Measurements from ENCODE around the gene MYO16.
A peak's percentile ranks its signal among the peaks of the same experiment; 100 is the strongest.
"Not testable (repeated sequence)": the region's sequence is repeated elsewhere in the genome, so short reads cannot be mapped to it uniquely, and the experiment has no call there.

The MYO16 gene

DNA sequence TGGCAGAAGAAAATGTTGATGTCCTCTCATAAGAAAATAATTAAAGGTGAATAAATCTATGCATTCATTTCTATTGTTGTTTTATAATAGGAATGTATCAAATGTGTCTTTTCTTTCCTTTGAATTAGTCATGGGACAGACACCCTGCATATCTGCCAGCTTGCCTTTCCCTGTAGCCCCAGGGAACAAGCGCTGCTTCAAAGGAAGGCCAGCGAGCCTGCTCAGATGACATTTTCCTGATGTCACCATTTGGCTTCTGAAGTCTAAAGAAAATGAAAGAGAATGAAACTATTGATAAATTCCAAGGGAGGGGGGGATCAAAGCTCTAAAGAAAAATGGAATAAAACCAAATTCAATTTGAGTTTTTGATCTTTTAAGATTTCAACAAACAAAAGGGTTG is 582.2 kb downstream of the MYO16 start:
- no peak for DNase-seq

- DNase-seq: no peak
Observed at GRCh38 chr13:109212650-109213049, 583.2 kb downstream of the MYO16 start.

DNA sequence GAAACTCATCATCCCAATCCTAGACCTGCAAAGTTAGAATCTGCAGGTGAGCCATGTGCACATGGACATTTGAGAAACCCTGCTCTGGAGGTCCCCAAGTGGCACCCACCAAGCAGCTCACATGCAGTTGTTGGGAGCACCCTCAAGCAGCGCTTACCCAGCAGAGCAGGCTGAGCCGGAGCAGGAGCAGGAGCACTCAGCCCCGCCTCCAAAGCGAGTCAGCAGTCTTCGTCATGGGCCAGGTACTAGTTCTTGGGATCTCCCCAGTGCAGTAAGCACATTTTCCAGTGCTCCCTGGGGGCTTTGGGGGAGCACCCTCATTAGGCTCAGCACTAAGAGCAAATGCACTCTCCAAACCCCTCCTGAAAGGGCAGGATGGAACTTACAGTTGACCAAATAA is 584.3 kb downstream of the MYO16 start:
- no peak for DNase-seq

- no peak for DNase-seq
Observed at GRCh38 chr13:109214393-109214792, 585.0 kb downstream of the MYO16 start.

GRCh38 chr13:109215377-109215776 is 586.0 kb downstream of the MYO16 start:
- no peak for DNase-seq

DNA sequence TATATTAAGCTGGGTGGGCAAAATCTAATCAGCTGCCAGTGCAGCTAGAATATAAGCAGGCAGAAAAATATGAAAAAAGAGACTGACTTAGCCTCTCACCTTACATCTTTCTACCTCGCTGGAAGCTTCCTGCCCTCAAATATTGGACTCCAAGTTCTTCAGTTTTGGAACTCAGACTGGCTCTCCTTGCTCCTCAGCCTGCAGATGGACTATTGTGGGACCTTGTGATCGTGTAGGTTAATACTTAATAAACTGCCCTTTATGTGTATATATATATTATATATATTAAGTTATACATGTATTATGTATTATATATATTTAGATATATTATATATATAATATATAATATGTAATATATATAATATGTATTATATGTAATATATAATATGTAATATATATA is 588.1 kb downstream of the MYO16 start:
- DNase-seq: not testable (repeated sequence)

- DNase-seq: no peak
Observed at GRCh38 chr13:109220631-109221030, 591.2 kb downstream of the MYO16 start.

GRCh38 chr13:109224033-109224432 is 594.6 kb downstream of the MYO16 start:
- no peak for DNase-seq

GRCh38 chr13:109226631-109227030 is 597.2 kb downstream of the MYO16 start:
- DNase-seq: no peak

GRCh38 chr13:109227344-109227940 is 598.0 kb downstream of the MYO16 start:
- DNase-seq: no peak

- DNase-seq: no peak
Observed at GRCh38 chr13:109228211-109228610, 598.8 kb downstream of the MYO16 start.

DNA sequence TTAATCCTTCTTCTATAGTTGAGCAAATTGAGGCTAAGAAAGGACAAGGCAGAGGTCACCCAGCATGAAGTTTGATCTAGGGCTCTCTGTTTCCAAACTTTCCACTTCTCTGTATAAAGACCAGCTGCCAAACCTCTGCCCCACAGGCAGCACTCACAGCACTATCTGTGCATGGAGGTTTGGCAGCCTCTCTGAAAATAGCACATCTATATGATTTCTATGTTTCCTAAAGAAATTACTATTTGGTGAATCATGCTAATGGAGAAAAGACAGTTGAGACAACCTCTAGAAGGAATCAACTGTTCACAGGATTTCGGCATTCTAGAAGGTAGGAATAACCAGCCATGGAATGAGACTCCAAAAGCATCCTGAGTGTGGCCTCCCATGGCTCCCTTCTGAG is 602.5 kb downstream of the MYO16 start:
- DNase-seq: no peak

GRCh38 chr13:109233293-109233692 is 603.9 kb downstream of the MYO16 start:
- DNase-seq: no peak

DNA sequence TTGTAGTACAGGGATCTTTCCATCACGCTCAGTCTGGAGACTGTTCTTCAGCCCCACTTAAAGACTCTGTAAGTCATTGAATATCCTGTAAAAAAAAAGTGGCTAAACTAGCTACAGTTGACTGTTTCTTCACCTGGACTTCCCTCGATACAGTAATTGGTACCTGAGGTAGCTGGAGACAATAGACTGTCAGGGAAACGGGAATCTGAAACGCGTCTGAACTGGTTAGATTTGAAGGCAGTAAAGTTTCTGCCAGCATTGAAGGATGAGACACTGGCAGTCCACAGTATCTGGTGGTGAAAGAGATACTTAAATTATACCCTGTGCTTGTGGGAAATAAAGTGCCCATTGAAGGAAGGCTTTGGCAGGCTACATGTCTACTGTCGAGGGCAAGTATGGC is 606.5 kb downstream of the MYO16 start:
- no peak for DNase-seq

- DNase-seq: no peak
Observed at GRCh38 chr13:109241160-109241559, 611.7 kb downstream of the MYO16 start.

GRCh38 chr13:109243311-109243951 is 614.0 kb downstream of the MYO16 start:
- DNase-seq: peak in 1 of 2 experiments; percentile 4

DNA sequence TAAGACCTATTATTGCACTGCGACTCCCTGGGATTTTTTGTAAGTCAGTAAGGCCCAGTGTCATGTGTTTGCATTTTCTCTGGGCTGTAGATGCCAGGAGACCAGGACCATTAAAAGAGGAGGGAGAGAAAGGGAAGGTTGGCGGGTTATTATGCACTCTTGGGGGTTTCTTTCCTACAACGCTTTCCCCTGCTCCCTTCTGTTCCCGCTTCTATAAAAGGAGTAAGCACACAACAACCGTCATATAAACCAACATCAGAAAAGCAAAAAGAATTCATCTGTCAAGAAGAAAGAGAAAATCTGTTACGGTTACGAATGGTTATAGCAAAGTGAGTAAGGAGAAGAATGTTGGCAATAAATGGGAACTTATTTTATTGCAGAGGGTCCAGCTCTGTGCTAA is 615.2 kb downstream of the MYO16 start:
- no peak for DNase-seq

DNA sequence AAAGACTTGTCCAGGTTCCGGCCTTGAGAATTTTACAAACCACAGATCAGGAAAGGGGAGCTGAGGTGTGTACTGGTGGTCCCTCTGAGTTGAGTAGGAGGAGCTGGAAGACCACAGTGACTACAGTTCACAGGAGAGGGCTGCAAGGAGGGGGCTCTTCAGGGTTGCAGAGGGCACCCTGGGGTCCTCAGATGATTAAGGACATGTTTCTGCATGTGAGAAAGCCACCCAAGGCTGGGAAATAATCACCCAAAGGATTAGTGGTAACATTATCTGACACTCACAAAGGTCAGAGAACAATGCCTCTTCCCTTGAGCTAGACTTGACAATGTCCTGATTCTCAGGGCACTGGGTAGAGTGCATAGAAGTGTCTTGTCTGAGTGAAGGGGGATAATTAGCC is 616.6 kb downstream of the MYO16 start:
- DNase-seq: peak in 1 of 2 experiments; percentile 27

DNA sequence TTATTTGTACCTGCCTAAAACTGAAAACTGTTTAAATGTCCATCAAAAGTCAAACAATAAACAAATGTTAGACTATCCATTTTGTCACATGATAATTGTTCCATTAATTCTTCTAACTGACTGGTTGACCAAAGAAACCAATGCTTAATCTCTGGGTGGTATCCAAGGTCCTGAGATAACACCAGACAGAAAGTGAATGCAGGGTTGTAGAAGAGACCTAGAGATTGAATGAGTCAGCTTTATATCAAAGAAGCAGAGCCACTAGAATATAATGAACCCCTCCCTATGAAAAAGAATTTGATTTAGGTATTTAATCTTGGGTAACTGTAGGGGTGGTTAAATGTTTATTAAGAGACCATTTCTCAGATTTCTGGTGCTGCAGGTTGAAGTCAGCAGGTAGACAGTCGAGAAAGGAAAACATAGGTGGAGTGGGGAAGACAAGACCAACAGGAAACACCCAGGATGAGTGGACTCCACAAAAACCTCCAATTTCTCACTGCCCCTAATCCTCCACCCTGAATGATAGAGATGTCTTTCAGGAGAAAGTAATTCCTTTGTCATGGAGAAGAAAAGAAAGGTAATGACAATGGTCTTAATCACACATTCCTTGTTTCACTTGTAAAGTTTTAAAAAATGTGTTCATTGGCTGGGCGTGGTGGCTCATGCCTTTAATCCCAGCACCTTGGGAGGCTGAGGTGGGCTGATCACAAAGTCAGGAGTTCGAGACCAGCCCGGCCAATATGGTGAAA is 620.5 kb downstream of the MYO16 start:
- DNase-seq: no peak

GRCh38 chr13:109251956-109252355 is 622.5 kb downstream of the MYO16 start:
- no peak for DNase-seq

GRCh38 chr13:109253316-109253715 is 623.9 kb downstream of the MYO16 start:
- no peak for DNase-seq

DNA sequence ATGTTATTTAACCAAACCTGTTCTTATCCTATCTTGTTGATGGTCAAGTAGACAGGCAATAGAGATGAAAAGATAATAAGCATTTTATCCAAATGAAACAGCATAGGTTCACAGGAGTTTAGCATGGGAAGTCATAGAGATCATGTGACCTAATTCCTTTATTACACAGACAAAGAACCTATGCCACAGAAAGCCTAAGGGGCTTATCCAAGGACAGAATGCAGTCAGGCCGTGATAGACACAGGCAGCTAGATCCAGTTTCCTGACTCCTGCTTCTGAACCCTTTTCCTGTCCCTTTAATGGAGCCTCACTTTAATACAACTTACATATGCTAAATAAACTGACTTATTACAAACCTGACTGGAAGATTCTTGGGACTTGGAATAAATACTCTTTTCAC is 624.9 kb downstream of the MYO16 start:
- DNase-seq: no peak

DNA sequence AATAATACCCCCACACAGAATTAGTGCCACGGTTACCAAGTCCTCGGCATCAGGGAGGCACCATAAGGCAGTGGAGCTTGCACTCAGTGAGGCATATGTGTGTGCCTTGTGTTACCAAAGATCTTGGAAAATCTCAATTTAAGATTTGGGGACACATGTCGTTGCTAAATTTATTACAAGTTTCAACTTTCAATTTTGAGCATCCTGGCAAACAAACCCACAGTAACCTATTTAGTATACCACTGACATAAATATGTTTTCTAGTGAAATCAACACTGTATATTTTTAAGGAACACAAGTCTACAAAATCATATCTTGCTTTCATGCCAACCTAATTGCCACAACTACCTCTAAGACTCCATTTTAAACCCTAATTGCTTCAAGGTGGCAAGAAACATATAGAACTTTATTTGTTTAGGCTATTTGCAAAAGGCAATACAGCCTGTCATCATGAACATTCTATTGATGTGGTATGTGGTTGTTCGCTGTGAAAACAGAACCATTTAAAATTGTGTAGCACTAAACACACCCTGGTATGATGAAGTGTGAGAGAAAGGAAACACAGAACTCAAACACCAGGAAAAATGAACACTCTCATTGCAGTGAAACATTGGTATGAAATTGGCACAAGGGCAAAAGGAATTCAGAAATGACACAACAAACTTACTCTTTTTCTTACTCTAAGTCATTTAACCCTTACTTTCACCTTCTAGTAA is 625.9 kb downstream of the MYO16 start:
- no peak for DNase-seq
